ENCODE measurements around the gene ZDHHC3. TPM values are rescaled to one million over a fixed set of nuclear protein-coding genes. Genes with fewer than 3 reads are reported as not detected.

Gene ZDHHC3
- total RNA-seq, 1 experiment from 2014 or later = 58.0 TPM

DNA sequence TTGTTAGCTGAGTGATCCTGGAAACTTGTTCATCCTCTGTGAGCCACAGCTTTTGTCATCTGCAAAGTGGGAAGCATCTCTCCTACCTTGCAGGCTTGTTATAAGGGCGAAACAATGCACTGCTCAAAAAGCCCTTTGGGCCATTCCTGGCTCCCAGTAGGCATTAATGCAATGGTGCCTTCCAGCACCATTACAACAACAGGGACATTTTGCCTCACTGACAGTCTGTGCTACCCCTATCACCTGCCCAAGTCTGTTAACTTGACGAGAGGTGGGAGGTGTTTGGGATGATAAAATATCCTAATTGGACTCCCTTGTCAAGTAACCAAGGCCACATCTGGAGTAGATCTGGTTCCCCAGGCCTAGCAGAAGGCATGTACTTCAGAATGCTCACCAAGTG is 44.2 kb downstream of the ZDHHC3 start (continued):
- TF ChIP-seq, protein P1, sequence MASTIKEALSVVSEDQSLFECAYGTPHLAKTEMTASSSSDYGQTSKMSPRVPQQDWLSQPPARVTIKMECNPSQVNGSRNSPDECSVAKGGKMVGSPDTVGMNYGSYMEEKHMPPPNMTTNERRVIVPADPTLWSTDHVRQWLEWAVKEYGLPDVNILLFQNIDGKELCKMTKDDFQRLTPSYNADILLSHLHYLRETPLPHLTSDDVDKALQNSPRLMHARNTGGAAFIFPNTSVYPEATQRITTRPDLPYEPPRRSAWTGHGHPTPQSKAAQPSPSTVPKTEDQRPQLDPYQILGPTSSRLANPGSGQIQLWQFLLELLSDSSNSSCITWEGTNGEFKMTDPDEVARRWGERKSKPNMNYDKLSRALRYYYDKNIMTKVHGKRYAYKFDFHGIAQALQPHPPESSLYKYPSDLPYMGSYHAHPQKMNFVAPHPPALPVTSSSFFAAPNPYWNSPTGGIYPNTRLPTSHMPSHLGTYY (CRISPR knock-in tag; IDR thresholded peaks at IDR 0.05) = no peak
- no peak for TF ChIP-seq GABPB1 (CRISPR knock-in tag; IDR thresholded peaks at IDR 0.05)

GRCh38 chr3:44930911-44931310 is 45.1 kb downstream of the ZDHHC3 start:
- H3K4me1 Mint-ChIP-seq = peaks cover 10% of the 10 kb centered on the region
- no peaks in the 10 kb centered on the region for H3K27me3 Mint-ChIP-seq (ENCODE audit: low read depth)
- ATAC-seq (no peak), DNase-seq (ENCODE audit: low spot score) (no peak)
- POLR2A ChIA-PET = no interaction called here
- H3K27ac Mint-ChIP-seq = no peak overlapping the region
- H3K36me3 Mint-ChIP-seq = peaks cover 41% of the 10 kb centered on the region
- H3K4me3 Mint-ChIP-seq = no peak overlapping the region
- no peaks in the 10 kb centered on the region for H3K9me3 Mint-ChIP-seq
- CTCF ChIA-PET = no interaction called here
- TF ChIP-seq IRF1 (CRISPR knock-in tag; IDR thresholded peaks at IDR 0.05) (no peak), TEAD1 (CRISPR knock-in tag; IDR thresholded peaks at IDR 0.05) (no peak), ATF6 (CRISPR knock-in tag; IDR thresholded peaks at IDR 0.05) (no peak), RELA (CRISPR knock-in tag; IDR thresholded peaks at IDR 0.05; ENCODE audit: borderline replicate concordance) (no peak)
- TF ChIP-seq, protein P2, sequence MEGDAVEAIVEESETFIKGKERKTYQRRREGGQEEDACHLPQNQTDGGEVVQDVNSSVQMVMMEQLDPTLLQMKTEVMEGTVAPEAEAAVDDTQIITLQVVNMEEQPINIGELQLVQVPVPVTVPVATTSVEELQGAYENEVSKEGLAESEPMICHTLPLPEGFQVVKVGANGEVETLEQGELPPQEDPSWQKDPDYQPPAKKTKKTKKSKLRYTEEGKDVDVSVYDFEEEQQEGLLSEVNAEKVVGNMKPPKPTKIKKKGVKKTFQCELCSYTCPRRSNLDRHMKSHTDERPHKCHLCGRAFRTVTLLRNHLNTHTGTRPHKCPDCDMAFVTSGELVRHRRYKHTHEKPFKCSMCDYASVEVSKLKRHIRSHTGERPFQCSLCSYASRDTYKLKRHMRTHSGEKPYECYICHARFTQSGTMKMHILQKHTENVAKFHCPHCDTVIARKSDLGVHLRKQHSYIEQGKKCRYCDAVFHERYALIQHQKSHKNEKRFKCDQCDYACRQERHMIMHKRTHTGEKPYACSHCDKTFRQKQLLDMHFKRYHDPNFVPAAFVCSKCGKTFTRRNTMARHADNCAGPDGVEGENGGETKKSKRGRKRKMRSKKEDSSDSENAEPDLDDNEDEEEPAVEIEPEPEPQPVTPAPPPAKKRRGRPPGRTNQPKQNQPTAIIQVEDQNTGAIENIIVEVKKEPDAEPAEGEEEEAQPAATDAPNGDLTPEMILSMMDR (IDR thresholded peaks at IDR 0.05) = no peak

GRCh38 chr3:44929782-44930181 is 46.2 kb downstream of the ZDHHC3 start:
- H3K4me1 Mint-ChIP-seq = peaks cover 10% of the 10 kb centered on the region
- H3K36me3 Mint-ChIP-seq = peaks cover 35% of the 10 kb centered on the region
- H3K9me3 Mint-ChIP-seq = no peaks in the 10 kb centered on the region
- no peak overlapping the region for H3K27ac Mint-ChIP-seq
- DNase-seq (ENCODE audit: low spot score) (no peak), ATAC-seq (no peak)
- no peak overlapping the region for H3K4me3 Mint-ChIP-seq
- H3K27me3 Mint-ChIP-seq (ENCODE audit: low read depth) = no peaks in the 10 kb centered on the region
- CTCF ChIA-PET = no interaction called here
- POLR2A ChIA-PET = no interaction called here
- TF ChIP-seq, protein P3, sequence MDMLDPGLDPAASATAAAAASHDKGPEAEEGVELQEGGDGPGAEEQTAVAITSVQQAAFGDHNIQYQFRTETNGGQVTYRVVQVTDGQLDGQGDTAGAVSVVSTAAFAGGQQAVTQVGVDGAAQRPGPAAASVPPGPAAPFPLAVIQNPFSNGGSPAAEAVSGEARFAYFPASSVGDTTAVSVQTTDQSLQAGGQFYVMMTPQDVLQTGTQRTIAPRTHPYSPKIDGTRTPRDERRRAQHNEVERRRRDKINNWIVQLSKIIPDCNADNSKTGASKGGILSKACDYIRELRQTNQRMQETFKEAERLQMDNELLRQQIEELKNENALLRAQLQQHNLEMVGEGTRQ (CRISPR knock-in tag; IDR thresholded peaks at IDR 0.05) = no peak
- no peak for TF ChIP-seq FOXK1 (CRISPR knock-in tag; IDR thresholded peaks at IDR 0.05)
- TF ChIP-seq, protein P4, sequence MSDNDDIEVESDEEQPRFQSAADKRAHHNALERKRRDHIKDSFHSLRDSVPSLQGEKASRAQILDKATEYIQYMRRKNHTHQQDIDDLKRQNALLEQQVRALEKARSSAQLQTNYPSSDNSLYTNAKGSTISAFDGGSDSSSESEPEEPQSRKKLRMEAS (CRISPR knock-in tag; IDR thresholded peaks at IDR 0.05) = no peak
- TF ChIP-seq TCF7 (CRISPR knock-in tag; IDR thresholded peaks at IDR 0.05; ENCODE audit: low read depth) = no peak
- TF ChIP-seq HMGA2 (CRISPR knock-in tag; IDR thresholded peaks at IDR 0.05) = no peak
- TF ChIP-seq, protein P5, sequence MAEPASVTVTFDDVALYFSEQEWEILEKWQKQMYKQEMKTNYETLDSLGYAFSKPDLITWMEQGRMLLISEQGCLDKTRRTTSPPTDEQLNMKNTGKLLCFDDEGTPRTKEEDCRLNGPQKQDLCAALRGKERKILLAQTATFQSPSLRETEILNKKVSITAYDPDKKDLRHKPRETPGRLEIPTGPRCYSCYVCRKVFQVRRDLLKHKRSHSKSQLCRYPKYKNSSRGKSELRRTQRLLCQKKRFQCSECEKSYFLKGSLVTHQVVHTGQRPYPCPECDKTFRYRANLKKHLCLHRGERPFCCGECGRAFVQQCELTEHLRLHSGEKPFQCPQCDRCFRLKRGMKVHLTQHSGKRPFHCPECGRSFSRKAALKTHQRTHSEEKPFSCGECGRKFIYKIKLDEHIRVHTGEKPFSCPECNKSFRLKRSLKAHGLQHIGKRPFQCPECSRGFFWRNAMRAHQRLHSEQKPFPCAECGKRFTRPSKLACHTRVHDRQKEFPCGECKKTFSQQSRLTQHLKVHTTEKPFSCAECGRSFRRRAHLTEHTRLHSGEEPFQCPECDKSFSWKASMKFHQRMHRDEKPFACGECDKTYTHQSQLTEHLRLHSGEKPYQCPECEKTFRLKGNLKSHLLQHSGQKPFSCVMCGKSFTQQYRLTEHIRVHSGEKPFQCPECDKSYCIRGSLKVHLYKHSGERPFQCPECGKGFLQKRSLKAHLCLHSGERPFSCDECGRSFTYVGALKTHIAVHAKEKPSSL (CRISPR knock-in tag; conservative IDR thresholded peaks at IDR 0.05) = no peak
- no peak for TF ChIP-seq ZNF423 (CRISPR knock-in tag; IDR thresholded peaks at IDR 0.05)
- no peak for TF ChIP-seq FOXP1 (CRISPR knock-in tag; IDR thresholded peaks at IDR 0.05; ENCODE audit: borderline replicate concordance)
- no peak for TF ChIP-seq PRDM15 (CRISPR knock-in tag; IDR thresholded peaks at IDR 0.05)
- TF ChIP-seq ZNF671 (CRISPR knock-in tag; IDR thresholded peaks at IDR 0.05) = no peak
- no peak for TF ChIP-seq E2F5 (CRISPR knock-in tag; IDR thresholded peaks at IDR 0.05)
